NOMO-1 treated with dmso at 0.1 percent for 144 hours (cell line): Measurements from ENCODE around the gene PDPR.
"Not testable (repeated sequence)": the region's sequence is repeated elsewhere in the genome, so short reads cannot be mapped to it uniquely, and the experiment has no call there.

Experiments
- DNase-seq: peaks from one replicate; lab custom pipeline; 2025; ENCODE audit not compliant: unreplicated experiment; lab: John Stamatoyannopoulos, UW

PDPR gene

DNA sequence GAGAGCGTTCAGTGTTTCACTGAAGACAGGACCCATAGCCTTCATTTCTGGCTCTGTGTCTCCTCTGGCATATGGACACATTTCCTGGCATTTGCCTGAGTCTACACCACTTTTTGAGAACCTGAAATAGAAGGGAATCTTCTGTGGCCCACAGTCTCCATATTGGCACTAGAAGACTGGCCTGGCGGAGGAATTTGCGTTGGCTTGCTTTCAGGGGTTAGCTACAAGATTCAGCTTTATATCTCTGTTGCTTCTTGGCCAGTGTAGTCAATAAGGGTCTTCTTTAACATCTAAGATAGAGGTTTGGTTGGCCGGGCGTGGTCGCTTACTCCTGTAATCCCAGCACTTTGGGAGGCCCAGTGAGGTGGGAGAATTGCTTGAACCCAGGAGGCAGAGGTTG, 46.7 kb downstream of the PDPR start:
- no peak for DNase-seq

GRCh38 chr16:70161350-70161749, 47.2 kb downstream of the PDPR start:
- no peak for DNase-seq

- no peak for DNase-seq
Measured at GRCh38 chr16:70162041-70162451, 47.9 kb downstream of the PDPR start.

DNA sequence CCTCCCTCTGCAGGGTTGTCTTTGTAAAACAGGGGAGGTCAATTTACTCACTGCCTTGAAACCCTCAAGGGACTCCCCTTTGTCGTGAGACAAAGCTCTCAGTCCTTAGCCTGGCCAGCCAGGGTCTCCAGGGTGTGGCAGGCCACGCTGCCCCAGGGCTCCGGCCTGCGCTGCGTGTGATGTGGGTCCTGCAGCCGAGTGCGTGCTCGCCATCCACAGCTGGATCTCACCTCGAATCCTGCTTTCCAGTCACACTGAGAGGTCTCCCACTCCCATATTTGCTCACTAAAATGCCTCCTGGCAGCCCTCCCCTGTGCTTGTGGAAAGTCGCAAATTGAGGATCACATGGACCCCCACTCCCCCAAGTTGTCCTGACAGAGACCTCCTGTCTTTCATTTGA, 49.5 kb downstream of the PDPR start:
- no peak for DNase-seq

DNA sequence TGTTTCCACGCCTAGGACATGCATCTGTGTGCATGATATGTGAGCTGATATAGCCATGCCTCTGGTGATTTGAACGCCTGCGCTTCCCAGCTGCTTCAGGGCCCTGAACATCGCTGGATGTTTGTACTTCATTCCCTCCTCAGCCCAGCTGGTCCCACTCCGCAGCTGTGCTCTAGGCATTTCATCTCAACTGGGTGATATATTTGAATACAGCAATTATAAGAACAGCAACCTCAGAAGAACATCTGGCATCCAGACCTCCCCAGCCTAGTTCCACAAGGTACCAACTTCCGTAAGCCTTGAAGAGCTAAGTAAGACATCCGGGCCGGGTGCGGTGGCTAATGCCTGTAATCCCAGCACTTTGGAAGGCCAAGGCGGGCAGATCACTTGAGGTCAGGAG, 52.6 kb downstream of the PDPR start:
- DNase-seq = not testable (repeated sequence)

- not testable (repeated sequence) for DNase-seq
Measured at GRCh38 chr16:70173212-70173837, 59.2 kb downstream of the PDPR start, which contains the start of gene CLEC18C. TSS of gene CLEC18C (plus strand) at chr16:70173787. CDS start at chr16:70174279, 492 bp downstream.

DNA sequence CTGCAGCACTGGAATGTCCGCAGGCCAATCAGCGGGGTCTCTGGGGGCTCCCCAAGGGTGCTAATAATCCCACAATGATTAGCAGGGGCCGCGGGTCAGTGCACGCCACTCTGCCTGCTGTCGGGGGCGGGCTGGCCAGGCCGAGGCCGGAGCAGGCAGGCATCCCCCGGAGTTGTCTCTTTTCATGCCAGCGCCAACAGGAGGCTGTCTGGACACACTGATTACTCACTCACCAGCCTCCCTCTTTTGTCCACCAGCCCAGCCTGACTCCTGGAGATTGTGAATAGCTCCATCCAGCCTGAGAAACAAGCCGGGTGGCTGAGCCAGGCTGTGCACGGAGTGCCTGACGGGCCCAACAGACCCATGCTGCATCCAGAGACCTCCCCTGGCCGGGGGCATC, 59.8 kb downstream of the PDPR start:
- DNase-seq = not testable (repeated sequence)

- DNase-seq = not testable (repeated sequence)
Measured at GRCh38 chr16:70174387-70174932, 60.3 kb downstream of the PDPR start.

DNA sequence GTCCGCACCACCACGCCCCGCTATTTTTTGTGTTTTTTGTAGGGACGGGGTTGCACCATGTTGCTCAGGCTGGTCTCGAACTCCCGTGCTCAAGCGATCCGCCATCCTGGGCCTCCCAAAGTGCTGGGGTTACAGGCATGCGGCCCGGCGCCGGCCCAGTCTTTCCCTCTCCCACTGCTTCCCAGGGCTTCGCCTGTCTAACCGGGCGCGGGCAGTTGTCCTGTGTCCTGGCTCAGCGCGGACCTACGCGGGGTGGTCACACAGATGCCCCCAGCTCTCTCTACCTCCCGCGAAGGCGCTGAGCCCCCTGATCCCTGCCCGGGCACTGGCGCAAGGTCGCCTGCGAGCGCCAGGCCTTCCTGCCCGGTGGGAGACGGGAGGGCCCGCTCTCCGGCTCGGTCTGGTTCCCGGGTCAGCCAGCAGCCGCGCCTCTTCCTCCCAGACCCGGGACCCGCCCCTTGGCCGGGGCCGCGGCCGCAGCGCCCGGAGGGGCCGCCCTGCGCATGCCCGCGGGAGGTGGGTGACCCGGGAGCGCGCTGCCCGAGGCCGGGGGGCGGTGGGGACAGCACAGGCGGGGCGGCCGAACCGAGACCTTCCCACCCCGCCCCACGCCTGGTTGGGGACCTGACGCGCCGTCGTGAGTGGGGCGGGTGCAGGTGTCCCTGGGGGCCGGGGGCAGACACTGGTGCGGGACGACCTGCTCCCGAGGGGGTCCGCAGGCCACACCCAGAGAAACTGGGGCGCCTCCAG, 73.9 kb downstream of the PDPR start:
- DNase-seq = not testable (repeated sequence)

GRCh38 chr16:70188608-70188915, 74.4 kb downstream of the PDPR start:
- not testable (repeated sequence) for DNase-seq

DNA sequence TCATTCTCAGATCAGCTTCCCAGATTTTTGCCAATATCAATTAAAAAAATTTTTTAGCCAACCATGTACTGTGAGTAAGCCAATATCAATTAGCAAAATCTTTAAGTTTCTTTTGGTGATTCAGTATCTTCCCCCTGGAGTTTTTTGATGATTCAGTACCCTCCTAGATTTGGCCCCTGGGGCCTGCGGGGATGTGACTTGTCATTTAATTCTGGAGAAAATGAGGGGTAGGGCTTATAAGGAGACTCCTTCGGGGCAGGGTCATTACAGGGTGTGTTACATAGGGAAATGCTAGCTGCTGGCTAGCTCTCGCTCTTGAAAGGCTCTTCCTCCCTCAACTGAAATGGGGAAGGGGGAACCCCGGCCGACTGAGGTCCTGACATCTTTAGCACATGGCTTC, 76.4 kb downstream of the PDPR start:
- DNase-seq = not testable (repeated sequence)

GRCh38 chr16:70196683-70197300, 82.7 kb downstream of the PDPR start:
- not testable (repeated sequence) for DNase-seq

DNA sequence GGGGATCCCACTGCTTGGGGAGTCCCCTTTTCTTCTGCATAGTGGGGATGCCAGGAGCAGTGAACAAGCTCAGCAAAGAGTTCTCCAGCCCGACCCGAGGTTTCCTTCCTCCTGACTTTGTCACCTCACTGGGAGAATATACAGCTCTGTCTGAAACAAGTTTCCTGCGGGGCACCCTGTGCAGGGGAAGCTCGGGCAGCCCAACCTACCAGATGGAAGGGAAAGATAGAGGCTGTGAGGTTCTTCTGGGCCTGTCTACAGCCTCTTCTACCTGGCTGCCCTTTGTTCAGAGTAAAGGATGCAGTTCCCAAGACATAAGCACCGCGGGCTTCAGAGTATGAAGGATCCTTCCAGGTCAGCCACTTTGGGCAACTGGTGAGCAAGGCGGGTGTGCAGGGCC, 83.5 kb downstream of the PDPR start:
- DNase-seq = not testable (repeated sequence)

DNA sequence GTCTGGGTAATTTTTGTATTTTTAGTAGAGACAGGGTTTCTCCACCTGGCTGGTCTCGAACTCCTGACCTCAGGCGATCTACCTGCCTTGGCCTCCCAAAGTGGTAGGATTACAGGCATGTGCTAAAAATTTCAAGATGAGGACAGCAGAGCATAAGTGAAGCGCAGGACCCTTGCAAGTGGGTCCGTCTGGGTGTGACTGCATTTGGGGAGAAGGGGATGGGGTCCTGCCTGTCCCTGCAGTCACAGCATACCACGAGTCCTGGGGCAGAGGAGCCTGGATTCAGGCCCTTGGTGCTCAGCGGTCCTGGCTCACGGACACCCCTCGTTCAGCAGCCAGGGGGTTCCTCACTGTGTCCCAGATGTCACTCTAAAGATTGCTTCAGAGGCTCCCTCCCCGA, 84.1 kb downstream of the PDPR start:
- DNase-seq = not testable (repeated sequence)

GRCh38 chr16:70198666-70199065, 84.5 kb downstream of the PDPR start:
- not testable (repeated sequence) for DNase-seq

DNA sequence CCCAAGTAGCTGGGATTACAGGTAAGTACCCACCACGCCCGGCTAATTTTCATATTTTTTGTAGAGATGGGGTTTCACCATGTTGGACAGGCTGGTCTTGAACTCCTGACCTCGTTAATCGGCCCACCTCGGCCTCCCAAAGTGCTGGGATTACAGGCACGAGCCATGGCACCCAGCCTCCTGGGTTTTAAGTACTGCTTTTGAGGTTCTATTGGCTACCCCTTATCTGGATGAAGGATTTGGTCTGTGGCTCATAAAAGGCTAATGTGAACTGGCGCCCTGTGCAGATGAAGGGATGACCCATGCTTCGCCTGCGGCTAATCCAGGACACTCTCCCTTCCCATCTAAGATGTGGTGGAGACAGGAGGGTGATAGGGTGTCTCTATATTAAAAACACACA, 85.0 kb downstream of the PDPR start:
- not testable (repeated sequence) for DNase-seq

GRCh38 chr16:70200063-70200462, 85.9 kb downstream of the PDPR start:
- DNase-seq = not testable (repeated sequence)

- DNase-seq = not testable (repeated sequence)
Measured at GRCh38 chr16:70203508-70203907, 89.4 kb downstream of the PDPR start.

- DNase-seq = not testable (repeated sequence)
Measured at GRCh38 chr16:70204010-70204409, 89.9 kb downstream of the PDPR start.

DNA sequence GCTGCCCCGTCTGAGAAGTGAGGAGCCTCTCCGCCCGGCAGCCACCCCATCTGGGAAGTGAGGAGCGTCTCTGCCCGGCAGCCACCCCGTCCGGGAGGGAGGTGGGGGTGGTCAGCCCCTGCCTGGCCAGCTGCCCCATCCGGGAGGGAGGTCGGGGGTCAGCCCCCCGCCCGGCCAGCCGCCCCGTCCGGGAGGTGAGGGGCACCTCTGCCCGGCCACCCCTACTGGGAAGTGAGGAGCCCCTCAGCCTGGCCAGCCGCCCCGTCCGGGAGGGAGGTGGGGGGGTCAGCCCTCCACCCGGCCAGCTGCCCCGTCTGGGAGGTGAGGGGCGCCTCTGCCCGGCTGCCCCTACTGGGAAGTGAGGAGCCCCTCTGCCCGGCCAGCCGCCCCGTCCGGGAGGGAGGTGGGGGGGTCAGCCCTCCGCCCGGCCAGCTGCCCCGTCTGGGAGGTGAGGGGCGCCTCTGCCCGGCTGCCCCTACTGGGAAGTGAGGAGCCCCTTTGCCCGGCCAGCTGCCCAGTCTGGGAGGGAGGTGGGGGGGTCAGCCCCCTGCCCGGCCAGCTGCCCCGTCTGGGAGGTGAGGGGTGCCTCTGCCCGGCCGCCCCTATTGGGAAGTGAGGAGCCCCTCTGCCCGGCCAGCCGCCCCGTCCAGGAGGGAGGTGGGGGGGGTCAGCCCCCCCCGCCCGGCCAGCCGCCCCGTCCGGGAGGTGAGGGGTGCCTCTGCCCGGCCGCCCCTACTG, 90.7 kb downstream of the PDPR start:
- not testable (repeated sequence) for DNase-seq

GRCh38 chr16:70206382-70206781, 92.2 kb downstream of the PDPR start:
- not testable (repeated sequence) for DNase-seq
